ENCODE measurements around the gene C2CD2L.
"Not testable (repeated sequence)": the region's sequence is repeated elsewhere in the genome, so short reads cannot be mapped to it uniquely, and the experiment has no call there.

Gene C2CD2L

DNA sequence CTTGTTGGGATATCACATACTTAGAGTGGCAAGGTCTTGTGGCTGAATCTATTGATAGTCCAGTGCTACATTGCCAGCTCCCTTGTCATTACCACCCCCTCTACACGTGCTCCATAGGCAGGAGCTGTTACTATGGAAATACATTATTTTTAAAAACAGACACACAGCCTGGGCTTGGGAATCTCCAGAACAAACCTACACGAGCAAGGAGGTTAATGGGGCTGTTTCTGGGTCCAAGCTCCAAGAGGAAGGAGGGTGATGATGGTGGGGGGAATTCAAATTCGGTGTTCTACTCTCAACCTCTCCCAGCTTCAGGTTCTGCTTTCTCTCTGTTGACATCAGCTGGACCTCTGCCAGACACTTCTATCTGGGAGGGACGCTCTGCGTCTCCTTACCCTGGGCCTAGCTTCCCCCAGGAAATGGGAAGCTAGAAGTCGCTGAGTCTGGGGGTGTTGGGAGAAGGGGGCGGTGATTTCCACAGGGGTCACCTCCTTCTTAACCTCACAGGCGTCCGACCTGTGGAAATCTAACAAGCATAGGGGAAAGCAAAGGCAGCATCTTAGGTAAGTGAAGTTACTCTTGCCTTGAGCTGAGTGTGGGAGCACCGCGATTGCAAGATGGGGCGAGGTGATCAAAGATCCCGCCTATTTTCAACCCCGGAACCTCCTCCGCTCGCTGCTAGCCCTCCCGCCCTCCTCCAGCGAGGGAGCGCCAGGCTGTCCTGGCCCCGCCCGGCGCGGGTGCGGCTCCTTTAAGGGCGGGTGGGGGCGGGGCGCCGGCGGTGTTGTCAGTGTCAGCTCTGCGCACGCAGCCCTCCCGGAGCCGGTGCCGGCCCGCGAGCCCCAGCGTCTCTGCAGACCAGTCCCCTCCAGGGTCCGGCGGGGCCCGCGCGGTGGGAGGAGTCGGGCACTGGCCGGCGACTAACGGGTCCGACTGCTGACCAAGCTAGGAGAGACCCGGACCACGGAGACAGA, at the start of gene C2CD2L:
Gene C2CD2L (plus strand): TSS at position 781 of the 974 bp plus-strand sequence. CDS start 398 bp downstream, outside the sequence.
- TF ChIP-seq, protein P1, sequence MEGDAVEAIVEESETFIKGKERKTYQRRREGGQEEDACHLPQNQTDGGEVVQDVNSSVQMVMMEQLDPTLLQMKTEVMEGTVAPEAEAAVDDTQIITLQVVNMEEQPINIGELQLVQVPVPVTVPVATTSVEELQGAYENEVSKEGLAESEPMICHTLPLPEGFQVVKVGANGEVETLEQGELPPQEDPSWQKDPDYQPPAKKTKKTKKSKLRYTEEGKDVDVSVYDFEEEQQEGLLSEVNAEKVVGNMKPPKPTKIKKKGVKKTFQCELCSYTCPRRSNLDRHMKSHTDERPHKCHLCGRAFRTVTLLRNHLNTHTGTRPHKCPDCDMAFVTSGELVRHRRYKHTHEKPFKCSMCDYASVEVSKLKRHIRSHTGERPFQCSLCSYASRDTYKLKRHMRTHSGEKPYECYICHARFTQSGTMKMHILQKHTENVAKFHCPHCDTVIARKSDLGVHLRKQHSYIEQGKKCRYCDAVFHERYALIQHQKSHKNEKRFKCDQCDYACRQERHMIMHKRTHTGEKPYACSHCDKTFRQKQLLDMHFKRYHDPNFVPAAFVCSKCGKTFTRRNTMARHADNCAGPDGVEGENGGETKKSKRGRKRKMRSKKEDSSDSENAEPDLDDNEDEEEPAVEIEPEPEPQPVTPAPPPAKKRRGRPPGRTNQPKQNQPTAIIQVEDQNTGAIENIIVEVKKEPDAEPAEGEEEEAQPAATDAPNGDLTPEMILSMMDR (IDR thresholded peaks at IDR 0.05; ENCODE audit: borderline replicate concordance, control extremely low read depth, extremely low read depth, insufficient read depth, missing control alignments) = no peak
- DNase-seq (ENCODE audit: low spot score) = peak; percentile 97
- in situ Hi-C loops (cut with MboI; ENCODE audit: low sequenced_read_pairs, unreplicated experiment) = no loop called here

DNA sequence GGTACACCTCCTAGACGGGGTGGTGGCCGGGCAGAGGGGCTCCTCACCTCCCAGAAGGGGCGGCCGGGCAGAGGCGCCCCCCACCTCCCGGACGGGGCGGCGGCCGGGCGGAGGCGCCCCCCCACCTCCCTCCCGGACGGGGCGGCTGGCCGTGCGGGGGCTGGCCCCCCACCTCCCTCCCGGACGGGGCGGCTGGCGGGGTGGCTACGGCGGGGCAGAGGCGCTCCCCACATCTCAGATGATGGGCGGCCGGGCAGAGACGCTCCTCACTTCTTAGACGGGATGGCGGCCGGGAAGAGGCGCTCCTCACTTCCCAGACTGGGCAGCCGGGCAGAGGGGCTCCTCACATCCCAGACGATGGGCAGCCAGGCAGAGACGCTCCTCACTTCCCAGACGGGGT, 48.0 kb upstream of the C2CD2L start:
- in situ Hi-C loops (cut with MboI; ENCODE audit: low sequenced_read_pairs, unreplicated experiment); DNase-seq (ENCODE audit: low spot score): not testable (repeated sequence)

DNA sequence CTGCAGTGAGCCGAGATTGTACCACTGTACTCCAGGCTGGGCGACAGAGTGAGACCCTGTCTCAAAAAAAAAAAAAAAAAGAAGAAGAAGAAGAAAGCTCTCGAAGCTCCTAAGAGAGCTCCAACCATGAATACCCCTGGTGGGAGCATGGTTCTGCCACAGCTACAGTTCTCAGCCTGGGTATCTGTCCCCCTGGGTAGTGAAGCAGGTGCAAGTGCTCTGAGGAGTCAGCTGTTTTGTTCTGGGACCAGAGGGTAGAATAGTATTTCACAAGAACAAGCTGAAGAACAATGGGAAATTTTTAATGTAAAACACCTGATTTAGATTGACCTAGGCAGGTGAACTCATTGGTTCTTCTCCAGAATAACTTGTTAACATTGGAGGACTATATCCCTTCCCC, 45.9 kb upstream of the C2CD2L start:
- TF ChIP-seq, protein P1 (IDR thresholded peaks at IDR 0.05; ENCODE audit: borderline replicate concordance, control extremely low read depth, extremely low read depth, insufficient read depth, missing control alignments) = no peak
- DNase-seq (ENCODE audit: low spot score) = no peak
- in situ Hi-C loops (cut with MboI; ENCODE audit: low sequenced_read_pairs, unreplicated experiment) = no loop called here

DNA sequence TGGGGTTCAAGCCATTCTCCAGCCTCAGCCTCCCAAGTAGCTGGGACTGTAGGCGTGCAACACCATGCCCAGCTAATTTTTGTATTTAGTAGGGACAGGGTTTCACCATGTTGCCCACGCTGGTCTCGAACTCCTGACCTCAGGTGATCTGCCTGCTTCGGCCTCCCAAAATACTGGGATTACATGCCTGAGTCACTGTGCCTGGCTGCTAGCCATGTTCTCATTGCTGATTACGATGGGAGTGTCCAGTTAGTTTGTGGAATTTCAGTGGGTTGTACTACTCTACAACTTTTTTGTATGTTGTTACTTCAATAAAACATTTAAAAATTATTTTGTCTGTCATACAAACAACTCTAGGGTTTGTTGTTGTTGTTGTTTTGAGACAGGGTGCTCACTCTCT, 44.4 kb upstream of the C2CD2L start:
- DNase-seq (ENCODE audit: low spot score) = no peak
- in situ Hi-C loops (cut with MboI; ENCODE audit: low sequenced_read_pairs, unreplicated experiment) = no loop called here
- TF ChIP-seq, protein P1 (IDR thresholded peaks at IDR 0.05; ENCODE audit: borderline replicate concordance, control extremely low read depth, extremely low read depth, insufficient read depth, missing control alignments) = no peak

DNA sequence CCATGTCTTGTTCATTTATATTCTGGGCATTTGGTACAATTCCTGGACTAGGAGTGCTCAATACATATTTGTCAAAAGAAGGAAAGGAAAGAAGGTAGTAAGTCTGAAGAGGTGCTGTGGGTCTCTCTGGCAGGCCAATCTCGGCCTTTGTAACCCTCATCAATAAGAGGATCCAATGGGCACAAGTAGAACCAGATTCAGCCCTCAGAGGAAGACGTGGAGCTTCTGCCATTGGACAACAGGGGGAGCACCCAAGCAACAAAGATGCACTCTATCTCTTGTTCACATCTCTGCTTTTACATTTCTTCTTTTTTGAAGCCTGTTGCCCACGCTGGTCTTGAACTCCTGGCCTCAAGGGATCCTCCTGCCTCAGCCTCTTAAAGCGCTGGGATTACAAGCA, 41.8 kb upstream of the C2CD2L start:
- peak; percentile 58 for DNase-seq (ENCODE audit: low spot score)
- TF ChIP-seq, protein P1 (IDR thresholded peaks at IDR 0.05; ENCODE audit: borderline replicate concordance, control extremely low read depth, extremely low read depth, insufficient read depth, missing control alignments) = peak; percentile 57
- in situ Hi-C loops (cut with MboI; ENCODE audit: low sequenced_read_pairs, unreplicated experiment) = no loop called here

DNA sequence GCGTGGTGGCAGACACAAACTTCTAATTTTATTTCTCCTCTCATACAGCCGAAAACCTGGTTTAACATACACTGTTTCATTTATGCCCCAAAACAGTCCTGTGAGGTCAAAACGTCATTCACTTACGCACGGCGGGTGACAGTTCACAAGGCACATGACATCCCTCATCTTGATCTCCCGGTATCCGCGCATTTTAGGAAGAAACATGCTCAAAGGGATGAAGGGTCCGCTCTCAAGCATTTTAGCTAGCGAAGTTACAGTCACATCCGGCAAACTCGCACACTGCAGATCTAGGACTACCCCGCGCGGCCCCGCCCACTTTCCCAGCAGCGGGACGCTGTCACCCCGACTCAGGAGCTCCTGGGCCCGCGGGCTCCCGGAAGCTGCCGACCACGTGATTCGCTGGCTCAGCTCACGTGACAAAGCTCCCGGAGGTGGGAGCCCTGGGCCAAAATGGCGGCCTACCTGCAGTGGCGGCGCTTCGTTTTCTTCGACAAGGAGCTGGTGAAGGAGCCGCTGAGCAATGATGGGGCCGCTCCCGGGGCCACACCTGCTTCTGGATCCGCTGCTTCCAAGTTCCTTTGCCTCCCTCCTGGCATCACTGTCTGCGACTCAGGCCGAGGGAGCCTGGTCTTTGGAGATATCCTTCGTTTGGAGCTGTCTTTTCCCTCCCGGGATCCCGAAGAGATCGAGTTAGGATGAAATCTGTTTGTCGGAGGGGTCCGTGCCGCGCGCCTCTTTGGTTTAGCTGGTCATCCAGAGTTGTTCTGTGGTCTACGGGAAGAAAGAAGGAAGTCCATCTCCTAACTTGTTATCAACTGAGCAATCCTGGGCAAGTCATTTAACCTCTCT, 39.5 kb upstream of the C2CD2L start, which contains the start of gene VPS11:
Gene VPS11 (plus strand): TSS at position 448 of the 852 bp plus-strand sequence. CDS start 6 bp downstream, at position 454.
- TF ChIP-seq, protein P1 (IDR thresholded peaks at IDR 0.05; ENCODE audit: borderline replicate concordance, control extremely low read depth, extremely low read depth, insufficient read depth, missing control alignments) = no peak
- DNase-seq (ENCODE audit: low spot score) = peak; percentile 99
- in situ Hi-C loops (cut with MboI; ENCODE audit: low sequenced_read_pairs, unreplicated experiment) = no loop called here
